Cardiac fibroblast (primary cell): ENCODE measurements around the gene NOC2L.
"Not testable (repeated sequence)": the region's sequence is repeated elsewhere in the genome, so short reads cannot be mapped to it uniquely, and the experiment has no call there.

Experiments
- DNase-seq, 2 donors: peaks; one replicate each; pipeline versions ENCODE4 v3.0.0 to v3.0.0-alpha.2; 2010; ENCODE audit warnings: low read depth in 2 of 2
- H3K4me3 ChIP-seq, 2 donors: replicated peaks in 1 of 2; 1 replicate in 1 of 2; 2 replicates in 1 of 2; pipeline ENCODE4 v1.5.1; 2011; ENCODE audit warnings: low read depth in 2 of 2, low read length in 2 of 2, mild to moderate bottlenecking in 2 of 2, moderate library complexity in 1 of 2
- CTCF ChIP-seq: IDR thresholded peaks from one replicate; pipeline ENCODE4 v1.5.1; 2011; ENCODE audit warnings: low read depth, mild to moderate bottlenecking, low read length, inconsistent platforms

Gene NOC2L

GRCh38 chr1:902802-903201, 56.3 kb downstream of the NOC2L start:
- DNase-seq: no peak
- TF ChIP-seq CTCF: no peak
- H3K4me3 ChIP-seq: no peak overlapping the region

GRCh38 chr1:901108-901859, 57.8 kb downstream of the NOC2L start:
- no peak for DNase-seq
- no peak for TF ChIP-seq CTCF
- no peak overlapping the region for H3K4me3 ChIP-seq

- no peak for TF ChIP-seq CTCF
- no peak overlapping the region for H3K4me3 ChIP-seq
- no peak for DNase-seq
These were observed 59.3 kb downstream of the NOC2L start for GRCh38 chr1:899636-900317.

DNA sequence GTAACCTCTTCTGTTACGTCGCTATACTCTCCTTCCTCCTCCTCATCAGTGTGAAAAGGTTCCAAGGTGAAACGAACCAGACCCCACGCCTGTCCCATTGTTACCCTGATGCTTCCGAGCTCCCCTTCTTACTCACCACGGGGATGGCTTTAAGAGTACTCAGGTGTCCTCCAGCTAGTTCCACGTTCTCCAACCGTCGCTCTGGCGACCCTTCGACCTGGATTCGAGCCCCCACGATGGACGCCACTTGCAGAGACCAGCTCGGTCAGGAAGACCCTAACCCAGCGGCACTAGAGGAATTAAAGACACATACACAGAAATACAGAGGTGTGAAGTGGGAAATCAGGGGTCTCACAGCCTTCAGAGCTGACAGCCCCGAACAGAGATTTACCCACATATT, 61.1 kb downstream of the NOC2L start:
- H3K4me3 ChIP-seq: not testable (repeated sequence)

DNA sequence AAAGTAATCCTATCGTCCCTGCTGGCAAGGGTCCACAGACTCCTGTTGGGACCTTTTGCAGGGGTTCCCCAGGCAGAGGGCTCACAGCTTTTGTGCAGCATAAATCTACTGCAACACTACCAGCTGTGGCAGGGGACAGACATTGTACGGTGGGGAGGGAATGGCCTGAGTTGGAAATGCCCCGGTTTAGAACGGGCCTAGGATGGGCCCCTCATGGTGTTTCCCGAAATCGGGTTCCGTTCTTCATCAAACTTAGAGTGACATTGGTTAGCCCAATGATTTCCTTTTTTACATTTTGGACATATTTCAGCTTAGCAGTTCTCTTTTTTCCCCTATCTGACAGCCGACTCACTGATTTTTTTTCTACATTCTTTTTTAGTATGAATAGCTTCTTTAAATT, 61.8 kb downstream of the NOC2L start:
- DNase-seq: no peak
- TF ChIP-seq CTCF: no peak
- H3K4me3 ChIP-seq: no peak overlapping the region

More for the DNA sequence above, 61.1 kb downstream of the NOC2L start:
- DNase-seq: not testable (repeated sequence)
